GM19351 (cell line): ENCODE data around the gene HMCN1.

ENCODE experiments used
- ATAC-seq: cut with Tn5 transposase; IDR thresholded peaks from one replicate; pipeline ENCODE4 v1.9.1; 2021; ENCODE audit warnings: mild to moderate bottlenecking, moderate library complexity; ENCODE audit not compliant: unreplicated experiment

The HMCN1 gene

GRCh38 chr1:185957441-185958363 lies 223.5 kb downstream of the HMCN1 start:
- no peak for ATAC-seq

- ATAC-seq: no peak
Observed at GRCh38 chr1:185960422-185961321, 226.5 kb downstream of the HMCN1 start.

GRCh38 chr1:185961664-185962063 lies 227.5 kb downstream of the HMCN1 start:
- ATAC-seq: no peak

GRCh38 chr1:185964946-185965345 lies 230.8 kb downstream of the HMCN1 start:
- no peak for ATAC-seq

- no peak for ATAC-seq
Observed at GRCh38 chr1:185965870-185966269, 231.7 kb downstream of the HMCN1 start.

GRCh38 chr1:185966471-185966870 lies 232.3 kb downstream of the HMCN1 start:
- ATAC-seq: no peak

- ATAC-seq: no peak
Observed at GRCh38 chr1:185969028-185969427, 234.8 kb downstream of the HMCN1 start.

GRCh38 chr1:185969524-185969991 lies 235.4 kb downstream of the HMCN1 start:
- ATAC-seq: no peak

- no peak for ATAC-seq
Observed at GRCh38 chr1:185971688-185972087, 237.5 kb downstream of the HMCN1 start.

- ATAC-seq: no peak
Observed at GRCh38 chr1:185972096-185972850, 238.1 kb downstream of the HMCN1 start.

- ATAC-seq: no peak
Observed at GRCh38 chr1:185973645-185974044, 239.5 kb downstream of the HMCN1 start.

GRCh38 chr1:185974367-185975170 lies 240.4 kb downstream of the HMCN1 start:
- no peak for ATAC-seq

GRCh38 chr1:185980891-185981290 lies 246.7 kb downstream of the HMCN1 start:
- no peak for ATAC-seq

- ATAC-seq: no peak
Observed at GRCh38 chr1:185984113-185984836, 250.1 kb downstream of the HMCN1 start.

- no peak for ATAC-seq
Observed at GRCh38 chr1:185987611-185988321, 253.6 kb downstream of the HMCN1 start.

- no peak for ATAC-seq
Observed at GRCh38 chr1:185990565-185990964, 256.4 kb downstream of the HMCN1 start.

GRCh38 chr1:185991266-185991665 lies 257.1 kb downstream of the HMCN1 start:
- ATAC-seq: no peak

- no peak for ATAC-seq
Observed at GRCh38 chr1:185996211-185996610, 262.0 kb downstream of the HMCN1 start.

- no peak for ATAC-seq
Observed at GRCh38 chr1:185998391-185998790, 264.2 kb downstream of the HMCN1 start.
